ENCODE measurements around the gene ERICH4.
"Not testable (repeated sequence)": the region's sequence is repeated elsewhere in the genome, so short reads cannot be mapped to it uniquely, and the experiment has no call there.

Gene ERICH4

DNA sequence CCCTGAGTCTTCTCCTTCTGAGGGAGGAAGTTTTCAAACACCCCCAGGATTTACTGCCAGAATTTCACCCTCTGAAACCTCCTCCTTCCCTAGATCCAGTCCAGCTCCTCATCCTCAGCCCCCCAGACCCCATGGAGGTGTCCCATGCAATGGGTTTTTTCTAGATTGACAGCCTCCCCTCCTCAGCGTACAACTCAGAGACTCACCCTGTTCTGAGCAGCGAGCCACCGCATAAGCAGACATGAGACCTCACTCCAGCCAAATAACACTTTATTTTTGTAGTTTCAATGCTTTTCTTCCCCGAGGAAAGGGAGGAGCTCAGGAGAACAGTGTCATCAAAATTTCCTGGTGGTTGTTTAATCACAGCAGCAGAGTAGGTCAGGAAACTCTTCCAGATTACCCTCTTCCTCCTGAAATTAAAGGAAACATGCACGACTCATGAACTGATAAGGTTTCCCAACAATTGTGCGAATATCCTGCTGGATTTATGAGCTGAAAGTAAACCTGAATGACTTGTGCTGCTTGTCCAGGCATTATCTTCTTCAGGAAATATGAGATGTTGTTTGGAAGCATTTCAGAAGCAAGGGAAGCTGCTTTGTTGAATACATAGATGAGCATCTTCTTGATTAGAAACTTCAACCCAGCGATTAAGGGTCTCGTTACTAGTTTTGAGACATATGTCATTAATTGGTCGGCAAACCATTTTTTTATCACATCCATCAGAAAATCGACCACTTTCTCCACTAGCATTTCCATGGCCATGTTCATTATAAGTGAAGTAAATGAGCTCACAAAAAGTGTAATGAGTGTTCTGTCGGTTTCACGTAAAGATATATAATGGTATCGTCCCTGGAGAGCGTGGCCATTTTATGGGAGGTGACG, 36.2 kb downstream of the ERICH4 start:
- no peak for DNase-seq (ENCODE audit: low spot score)

DNA sequence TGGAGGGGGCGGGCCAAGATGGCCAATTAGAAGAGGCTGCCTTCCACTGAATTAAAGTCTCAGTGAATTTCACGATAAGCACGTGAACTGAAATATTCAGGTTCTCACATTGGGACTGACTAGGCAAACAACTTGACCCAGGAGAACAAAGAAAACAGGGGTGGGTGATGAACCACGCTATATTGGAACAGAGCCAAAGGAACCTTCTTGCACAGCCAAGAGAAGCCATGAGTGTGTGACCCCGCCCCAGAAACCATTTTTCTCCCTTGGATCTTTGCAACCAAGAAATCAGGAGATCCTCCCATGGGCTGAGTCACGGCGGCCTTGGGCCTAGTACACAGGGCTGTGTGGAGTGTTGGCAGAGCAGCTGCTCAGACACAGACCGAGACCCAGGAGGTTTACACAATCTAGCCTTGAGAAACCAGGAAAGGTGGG, 36.8 kb downstream of the ERICH4 start:
- DNase-seq (ENCODE audit: low spot score): no peak

- no peak for DNase-seq (ENCODE audit: low spot score)
These were observed 37.4 kb downstream of the ERICH4 start for GRCh38 chr19:41480336-41480735.

DNA sequence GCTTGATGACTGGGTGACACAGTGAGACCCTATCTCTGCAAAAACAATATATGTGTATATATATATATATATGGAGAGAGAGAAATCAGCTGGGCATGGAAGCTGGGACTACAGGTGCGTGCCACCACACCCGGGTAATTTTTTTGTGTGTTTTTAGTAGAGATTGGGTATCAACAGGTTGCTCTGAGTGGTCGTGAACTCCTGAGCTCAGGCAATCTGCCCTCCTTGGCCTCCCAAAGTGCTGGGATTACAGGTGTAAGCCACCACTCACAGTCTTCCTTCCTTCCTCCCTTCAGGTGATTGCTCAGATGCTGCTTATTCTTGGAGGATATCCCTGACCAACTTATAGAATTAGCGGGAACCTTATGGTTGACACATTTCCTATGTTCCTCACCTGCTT, 41.9 kb downstream of the ERICH4 start:
- no peak for DNase-seq (ENCODE audit: low spot score)

- DNase-seq (ENCODE audit: low spot score): not testable (repeated sequence)
These were observed 44.0 kb downstream of the ERICH4 start for GRCh38 chr19:41486953-41487352.

DNA sequence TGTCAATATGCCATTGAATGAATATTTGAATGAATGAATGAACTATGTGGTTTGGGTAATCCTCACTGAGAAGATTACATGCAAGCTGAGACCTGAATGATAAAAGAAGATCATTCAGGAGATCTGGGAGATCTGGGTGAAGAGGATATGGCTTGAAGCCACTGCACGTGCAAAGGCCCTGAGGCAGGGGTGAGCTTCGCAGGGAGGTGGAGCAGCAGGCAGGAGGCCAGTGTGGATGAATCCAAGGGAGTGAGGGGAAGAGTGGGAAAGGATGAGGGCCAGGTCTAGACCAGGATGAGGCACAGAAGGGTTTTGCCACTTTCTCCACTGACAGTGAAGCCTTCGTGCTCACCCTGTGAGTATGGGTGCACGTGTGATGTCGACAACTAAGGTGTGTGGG, 49.9 kb downstream of the ERICH4 start:
- no peak for DNase-seq (ENCODE audit: low spot score)
